HS-5 (cell line): ENCODE measurements around the gene CMBL.
"Not testable (repeated sequence)": the region's sequence is repeated elsewhere in the genome, so short reads cannot be mapped to it uniquely, and the experiment has no call there.

ENCODE experiments used
- DNase-seq: peaks from one replicate; pipeline ENCODE4 v3.0.0-alpha.2; 2012; ENCODE audit warnings: low read depth

Gene CMBL

DNA sequence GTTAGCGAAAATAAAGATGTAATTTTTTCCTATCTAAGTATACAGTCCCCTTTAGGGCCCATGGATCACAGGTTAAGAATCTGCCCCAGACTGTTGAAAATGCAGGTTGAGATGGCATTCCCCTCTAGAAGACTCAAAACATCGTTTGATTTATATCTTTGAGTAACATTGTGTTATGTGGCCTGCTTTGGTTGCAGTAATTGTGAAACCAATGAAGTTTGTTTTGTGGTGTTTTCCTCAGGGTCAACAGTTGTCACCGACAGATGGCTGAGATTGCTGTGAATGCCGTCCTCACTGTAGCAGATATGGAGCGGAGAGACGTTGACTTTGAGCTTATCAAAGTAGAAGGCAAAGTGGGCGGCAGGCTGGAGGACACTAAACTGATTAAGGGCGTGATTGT, 49.8 kb downstream of the CMBL start:
- no peak for DNase-seq

GRCh38 chr5:10254686-10255085, 53.0 kb downstream of the CMBL start:
- no peak for DNase-seq

GRCh38 chr5:10253390-10253789, 54.3 kb downstream of the CMBL start:
- DNase-seq, result no peak

- DNase-seq, result no peak
Measured at GRCh38 chr5:10251405-10251804, 56.3 kb downstream of the CMBL start.

DNA sequence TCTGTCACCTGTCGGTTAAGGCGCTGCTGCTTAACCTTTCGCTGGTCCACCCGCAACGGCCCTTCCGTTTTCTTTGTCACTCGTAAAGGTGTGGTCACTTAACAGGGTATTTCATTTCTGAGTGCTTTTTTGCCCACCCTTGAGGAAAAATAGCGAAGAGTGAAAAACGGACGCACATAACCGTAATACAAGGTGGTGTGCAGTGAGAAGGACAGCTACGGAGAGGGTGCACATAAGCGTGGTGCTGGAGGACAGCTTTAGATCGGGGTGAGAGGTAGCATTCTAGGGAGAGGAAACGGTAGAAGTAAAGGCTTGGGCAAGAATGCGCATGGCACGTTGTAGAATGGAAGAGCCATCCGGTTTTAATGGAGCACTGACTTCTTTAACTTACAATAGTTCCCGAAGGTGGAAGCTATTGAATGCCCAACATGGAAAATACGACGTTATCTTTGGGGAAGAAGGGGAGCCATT, 56.9 kb downstream of the CMBL start:
- DNase-seq, result no peak

DNA sequence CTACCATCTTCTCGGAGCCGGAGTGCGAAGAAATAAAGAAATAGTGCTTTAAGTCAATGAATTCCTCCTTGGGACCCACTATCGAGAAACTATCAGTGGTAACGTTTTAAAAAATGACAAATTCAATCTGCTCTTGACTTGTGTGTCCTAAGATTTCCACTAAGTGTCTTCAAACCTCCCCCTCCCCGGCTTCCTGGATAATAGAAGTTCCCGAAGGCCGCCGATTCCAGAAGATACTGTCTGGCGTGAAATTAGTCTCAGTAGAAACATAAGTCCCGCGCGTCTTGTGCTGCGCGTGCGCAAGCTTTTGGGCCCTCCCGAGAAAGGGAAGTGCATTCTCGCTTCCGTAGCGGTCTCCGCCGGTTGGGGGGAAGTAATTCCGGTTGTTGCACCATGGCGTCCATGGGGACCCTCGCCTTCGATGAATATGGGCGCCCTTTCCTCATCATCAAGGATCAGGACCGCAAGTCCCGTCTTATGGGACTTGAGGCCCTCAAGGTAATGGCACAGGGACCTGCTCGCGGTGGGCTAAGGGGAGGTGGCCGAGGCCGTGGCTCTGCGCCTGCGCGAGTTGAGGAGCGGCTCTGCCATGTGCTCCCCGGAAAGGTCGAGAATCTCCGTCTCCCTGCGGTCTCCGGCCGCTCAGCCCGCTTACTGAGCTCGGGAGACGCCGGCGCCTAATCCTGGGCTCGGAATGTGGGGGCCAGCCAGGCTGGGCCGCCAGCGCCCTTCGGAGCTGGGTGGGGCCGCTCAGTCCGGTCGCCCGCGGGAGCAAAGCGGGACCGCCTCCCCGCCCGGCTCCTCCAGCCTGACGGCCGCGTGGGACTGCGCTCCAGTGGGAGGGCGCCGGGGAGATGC, 57.5 kb downstream of the CMBL start, which contains the start of gene CCT5:
CCT5 (plus strand) TSS at position 333 of the 858 bp plus-strand sequence; CDS start at position 394, 61 bp downstream.
- DNase-seq, result peak; percentile 98

GRCh38 chr5:10248378-10249260, 59.1 kb downstream of the CMBL start:
- no peak for DNase-seq

GRCh38 chr5:10247217-10247616, 60.5 kb downstream of the CMBL start:
- not testable (repeated sequence) for DNase-seq

DNA sequence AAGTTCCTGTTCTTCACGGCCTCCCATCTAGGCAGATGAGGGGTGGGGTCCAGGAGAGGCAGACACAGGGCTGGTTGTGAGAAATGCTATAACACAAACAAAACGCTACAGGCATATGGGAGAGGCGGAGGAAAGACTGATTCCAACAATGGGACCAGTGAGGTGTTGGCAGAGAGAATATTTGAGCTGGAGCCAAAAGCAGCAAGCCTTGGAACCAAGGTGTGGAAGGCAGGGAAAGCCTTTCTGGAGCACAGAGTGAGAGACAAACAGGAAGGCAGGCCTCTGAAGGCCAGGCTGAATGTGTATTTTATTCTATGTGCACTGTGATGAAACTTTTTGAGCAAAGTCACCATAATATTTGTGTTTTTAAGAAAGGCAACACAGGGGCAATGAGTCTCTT, 60.9 kb downstream of the CMBL start:
- no peak for DNase-seq

GRCh38 chr5:10244342-10244944, 63.3 kb downstream of the CMBL start:
- no peak for DNase-seq

- DNase-seq, result no peak
Measured at GRCh38 chr5:10243660-10244240, 64.0 kb downstream of the CMBL start.

DNA sequence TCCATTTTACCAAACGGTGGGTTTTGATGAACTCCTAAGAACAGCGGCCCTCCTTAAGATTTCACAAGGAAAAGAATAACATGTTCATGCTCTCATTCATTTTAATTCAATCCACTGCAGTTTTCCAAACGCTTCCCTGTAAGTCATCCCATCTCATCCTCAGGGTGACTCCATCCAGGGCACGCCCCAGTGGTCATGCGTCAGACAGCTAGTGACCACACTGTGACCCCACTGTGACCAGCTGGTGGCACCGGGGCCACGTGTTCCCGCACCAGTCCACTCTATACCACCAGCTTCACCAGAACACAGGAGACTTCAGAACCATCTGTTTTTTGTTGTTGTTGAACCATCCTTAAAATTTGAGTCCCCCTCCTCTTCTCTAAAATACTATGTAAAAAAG, 72.4 kb downstream of the CMBL start:
- DNase-seq, result no peak

DNA sequence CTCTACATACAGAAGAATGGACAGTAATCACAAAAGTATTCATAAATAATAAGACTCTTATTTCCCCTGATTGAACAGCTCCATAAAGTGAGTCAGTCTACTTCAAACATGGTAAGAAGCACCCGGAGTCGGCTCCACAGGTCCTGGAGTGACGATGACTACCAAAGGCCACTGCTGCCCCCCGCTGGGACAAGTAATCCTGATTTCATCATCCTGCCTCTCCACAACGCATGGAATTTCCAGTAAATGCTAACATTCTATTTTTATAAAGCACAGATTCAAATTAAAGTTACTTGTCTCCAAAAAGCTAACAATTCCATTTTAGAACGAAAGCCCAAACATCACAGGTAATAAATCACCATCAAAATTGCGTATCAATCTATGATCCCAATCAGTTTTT, 74.2 kb downstream of the CMBL start:
- DNase-seq, result peak; percentile 87

DNA sequence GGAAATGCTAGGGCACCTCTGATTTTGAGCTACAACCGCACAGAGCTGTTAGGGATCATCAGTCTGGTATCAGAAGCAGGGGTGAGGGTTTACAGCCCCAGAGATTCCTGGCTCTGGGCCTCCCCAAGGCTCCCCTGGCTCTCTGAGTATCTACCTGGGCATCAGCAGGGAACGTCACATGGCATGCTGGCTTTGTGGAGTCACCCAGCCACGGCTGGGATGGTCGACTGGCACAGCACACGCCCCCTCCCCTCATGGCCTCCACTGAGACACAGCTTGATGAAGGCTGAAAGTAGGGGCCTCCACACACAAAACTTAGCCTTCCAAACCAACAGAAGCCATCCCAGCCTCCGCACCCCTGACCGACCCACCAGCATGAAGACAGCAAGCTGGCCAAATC, 74.7 kb downstream of the CMBL start:
- no peak for DNase-seq

GRCh38 chr5:10232386-10232785, 75.3 kb downstream of the CMBL start:
- no peak for DNase-seq

DNA sequence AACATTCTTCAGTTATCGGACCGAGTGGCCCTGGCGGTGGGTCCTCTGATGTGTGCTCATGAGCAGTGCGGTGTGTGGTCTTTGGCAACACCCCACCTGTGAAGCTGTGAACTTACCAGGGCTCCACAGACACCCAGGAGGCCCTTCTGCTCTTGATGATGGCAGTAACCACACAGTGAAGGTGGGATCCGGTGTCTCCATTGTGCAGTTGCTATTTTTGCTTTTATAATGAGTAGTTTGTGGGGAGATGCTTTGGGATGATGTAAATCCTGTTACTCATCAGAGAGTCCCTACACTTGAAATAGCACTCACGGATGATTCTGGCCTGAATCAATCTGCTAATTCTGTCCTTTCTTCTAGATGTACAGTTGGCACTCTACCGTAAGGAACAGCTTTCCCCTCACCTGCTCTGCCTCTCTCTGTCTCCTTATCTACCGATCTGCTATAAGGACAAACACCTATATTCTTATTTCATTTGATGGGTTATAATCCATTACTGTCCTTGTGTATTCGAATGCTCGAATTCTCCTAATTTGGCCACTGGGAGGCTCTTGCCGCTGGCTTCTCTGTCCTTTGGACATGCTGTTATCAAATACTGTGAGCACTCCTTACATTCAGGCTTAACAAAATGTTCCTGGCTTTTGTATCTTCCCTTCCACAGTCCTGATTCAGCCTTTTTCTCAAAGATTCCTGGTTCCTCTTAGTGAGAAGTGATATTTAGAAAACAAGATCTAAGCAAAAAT, 78.2 kb downstream of the CMBL start:
- peak; percentile 80 for DNase-seq

- DNase-seq, result no peak
Measured at GRCh38 chr5:10228288-10228687, 79.4 kb downstream of the CMBL start.
